SK-N-SH treated with all-trans-retinoic acid at 6 μM for 48 hours (cell line): ENCODE measurements around the gene OVOL3.

ENCODE experiments used
- ATAC-seq: fragments of 200-7000 bp; cut with Tn5 transposase; 3 replicates; pipeline ENCODE4 v1.9.1; 2020; ENCODE audit warnings: mild to moderate bottlenecking, moderate library complexity
- ARNTL ChIP-seq: fragments of 450-650 bp; formaldehyde crosslinking; IDR thresholded peaks from 2 replicates; pipeline ENCODE4 v1.5.0; 2020; ENCODE audit warnings: low read depth, mild to moderate bottlenecking, moderate library complexity, borderline replicate concordance
- BACH2 ChIP-seq: fragments of 250-450 bp; sonication (Bioruptor Pico); IDR thresholded peaks from 2 replicates; pipeline ENCODE4 v1.9.0; 2021; ENCODE audit warnings: mild to moderate bottlenecking, borderline replicate concordance
- CREB5 ChIP-seq: fragments of 250-450 bp; sonication (Bioruptor Pico); IDR thresholded peaks from 2 replicates; pipeline ENCODE4 v1.5.1; 2020; ENCODE audit warnings: low read depth, mild to moderate bottlenecking, moderate library complexity
- CSDC2 ChIP-seq: fragments of 250-450 bp; sonication (Bioruptor Pico); IDR thresholded peaks from 2 replicates; pipeline ENCODE4 v1.5.0; 2020; ENCODE audit warnings: mild to moderate bottlenecking, moderate library complexity
- CSRNP3 ChIP-seq: fragments of 250-450 bp; sonication (Bioruptor Pico); IDR thresholded peaks from 2 replicates; pipeline ENCODE4 v1.5.1; 2021; ENCODE audit warnings: mild to moderate bottlenecking, moderate library complexity
- ESRRG ChIP-seq: fragments of 250-450 bp; sonication (Bioruptor Pico); IDR thresholded peaks from 2 replicates; pipeline ENCODE4 v1.6.1; 2021; ENCODE audit warnings: mild to moderate bottlenecking
- GLIS3 ChIP-seq: fragments of 250-450 bp; sonication (Bioruptor Pico); IDR thresholded peaks from 2 replicates; pipeline ENCODE4 v1.5.0; 2020; ENCODE audit warnings: mild to moderate bottlenecking, moderate library complexity
- ISL1 ChIP-seq: fragments of 250-450 bp; sonication (Bioruptor Pico); IDR thresholded peaks from 2 replicates; pipeline ENCODE4 v2.1.2; 2022; ENCODE audit warnings: mild to moderate bottlenecking, moderate library complexity
- OSR1 ChIP-seq: fragments of 250-450 bp; sonication (Bioruptor Pico); IDR thresholded peaks from 2 replicates; pipeline ENCODE4 v1.8.0; 2022; ENCODE audit warnings: moderate library complexity, mild to moderate bottlenecking, inconsistent platforms
- PATZ1 ChIP-seq: fragments of 250-450 bp; sonication (Bioruptor Pico); IDR thresholded peaks from 2 replicates; pipeline ENCODE4 v1.8.0; 2020; ENCODE audit warnings: mild to moderate bottlenecking, moderate library complexity, borderline replicate concordance
- PPARA ChIP-seq: fragments of 250-450 bp; sonication (Bioruptor Pico); IDR thresholded peaks from 2 replicates; pipeline ENCODE4 v1.5.0; 2020; ENCODE audit warnings: mild to moderate bottlenecking, borderline replicate concordance
- RARB ChIP-seq: fragments of 250-450 bp; sonication (Bioruptor Pico); IDR thresholded peaks from 2 replicates; pipeline ENCODE4 v1.8.0; 2021; ENCODE audit warnings: mild to moderate bottlenecking, moderate library complexity
- SNAI2 ChIP-seq: fragments of 250-450 bp; sonication (Bioruptor Pico); IDR thresholded peaks from 2 replicates; pipeline ENCODE4 v1.5.0; 2020; ENCODE audit warnings: mild to moderate bottlenecking, moderate library complexity
- TCF4 ChIP-seq: fragments of 250-450 bp; sonication (Bioruptor Pico); IDR thresholded peaks from 2 replicates; pipeline ENCODE4 v1.8.0; 2021; ENCODE audit warnings: mild to moderate bottlenecking, moderate library complexity, borderline replicate concordance
- TOX ChIP-seq: fragments of 250-450 bp; sonication (Bioruptor Pico); IDR thresholded peaks from 2 replicates; pipeline ENCODE4 v1.8.0; 2021; ENCODE audit warnings: mild to moderate bottlenecking, moderate library complexity, borderline replicate concordance
- TSHZ2 ChIP-seq: fragments of 250-450 bp; sonication (Bioruptor Pico); IDR thresholded peaks from 2 replicates; pipeline ENCODE4 v1.5.0; 2020; ENCODE audit warnings: mild to moderate bottlenecking, moderate library complexity
- ZFP30 ChIP-seq: fragments of 450-650 bp; formaldehyde crosslinking; IDR thresholded peaks from 2 replicates; pipeline ENCODE4 v1.5.0; 2022; ENCODE audit warnings: mild to moderate bottlenecking, moderate library complexity
- ZNF565 ChIP-seq: fragments of 450-650 bp; formaldehyde crosslinking; conservative IDR thresholded peaks from 2 replicates; pipeline ENCODE4 v1.5.0; 2020; ENCODE audit warnings: low read depth, mild to moderate bottlenecking, moderate library complexity
- ZNF70 ChIP-seq: fragments of 450-650 bp; formaldehyde crosslinking; IDR thresholded peaks from 2 replicates; pipeline ENCODE4 v1.5.0; 2020; ENCODE audit warnings: mild to moderate bottlenecking, moderate library complexity
- ZNF8 ChIP-seq: fragments of 450-650 bp; formaldehyde crosslinking; IDR thresholded peaks from 2 replicates; pipeline ENCODE4 v1.5.0; 2020; ENCODE audit warnings: mild to moderate bottlenecking, moderate library complexity

OVOL3 gene

DNA sequence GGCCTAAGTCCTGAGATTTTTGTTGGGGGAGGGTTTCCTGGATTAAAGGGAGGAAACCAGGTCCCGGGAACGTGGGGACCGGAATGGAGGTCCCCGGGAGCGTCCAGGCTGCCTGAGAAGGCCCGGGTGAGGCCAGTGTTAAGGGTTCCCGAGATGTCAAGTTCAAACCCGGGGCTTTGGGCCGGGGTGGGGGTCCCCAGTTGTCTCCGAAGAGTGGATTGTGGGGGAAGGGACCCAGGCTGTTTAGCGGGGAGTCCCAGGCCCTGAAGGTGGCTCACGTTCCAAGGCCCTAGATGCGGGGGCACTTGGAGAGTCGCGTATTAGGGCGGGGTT is 41.0 kb downstream of the OVOL3 start:
- no peak for TF ChIP-seq CREB5 (CRISPR knock-in tag)
- no peak for TF ChIP-seq PPARA (CRISPR knock-in tag)
- no peak for TF ChIP-seq GLIS3 (CRISPR knock-in tag)
- TF ChIP-seq ZNF565 (CRISPR knock-in tag), result no peak
- TF ChIP-seq TOX (CRISPR knock-in tag), result no peak
- ATAC-seq, result no peak

DNA sequence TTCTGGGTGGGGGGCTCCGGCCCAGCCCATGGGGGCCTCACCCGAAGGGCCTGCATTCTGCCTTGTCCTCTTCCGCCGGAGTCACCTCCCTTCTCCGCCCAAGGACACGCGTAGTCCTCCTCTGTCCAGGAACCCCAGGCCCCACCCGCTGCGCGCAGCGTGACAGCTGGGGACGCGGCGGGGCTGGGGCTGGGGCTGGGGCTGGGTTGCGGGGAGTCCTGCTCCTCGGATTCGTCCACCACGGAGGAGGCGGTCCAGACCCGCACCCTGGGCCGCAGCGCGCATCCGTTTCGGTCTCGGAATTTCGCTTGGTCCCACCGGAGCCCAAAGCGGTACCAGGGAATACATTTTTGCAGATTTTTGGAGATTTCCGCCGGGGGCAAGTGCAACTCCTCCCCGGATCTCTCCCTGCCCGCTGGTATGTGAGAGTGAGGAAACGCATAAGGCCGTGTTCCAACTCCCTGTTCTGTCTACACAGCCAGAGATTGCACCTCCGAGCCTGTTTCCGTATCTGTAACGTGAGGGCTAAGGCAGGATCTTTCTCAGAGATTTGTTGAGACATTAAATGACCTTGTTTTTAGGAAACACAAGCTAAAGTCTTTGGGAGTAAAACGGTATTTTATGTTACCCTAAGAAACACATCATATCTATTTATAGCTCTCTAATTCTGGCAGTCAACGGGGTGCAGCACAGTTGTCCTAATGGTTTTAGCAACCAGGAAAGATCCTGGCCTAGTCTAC is 41.6 kb downstream of the OVOL3 start, which contains the start of gene COX7A1:
COX7A1 (minus strand) TSS at position 96 of the 740 bp plus-strand sequence; CDS start at position 56, 40 bp downstream.
- ATAC-seq, result no peak; the same call in 2 of the 3 replicates
- TF ChIP-seq TSHZ2 (no peak), ZNF8 (CRISPR knock-in tag) (no peak), TCF4 (no peak), ZNF565 (CRISPR knock-in tag) (no peak), GLIS3 (CRISPR knock-in tag) (no peak), CSRNP3 (CRISPR knock-in tag) (no peak), PPARA (CRISPR knock-in tag) (no peak), BACH2 (no peak), ARNTL (CRISPR knock-in tag) (no peak), TOX (CRISPR knock-in tag) (no peak)

- no peak for ATAC-seq
- no peak for TF ChIP-seq BACH2
- TF ChIP-seq CSRNP3 (CRISPR knock-in tag), result no peak
- no peak for TF ChIP-seq PATZ1 (CRISPR knock-in tag)
- TF ChIP-seq CREB5 (CRISPR knock-in tag), result no peak
- TF ChIP-seq ZNF565 (CRISPR knock-in tag), result no peak
- no peak for TF ChIP-seq PPARA (CRISPR knock-in tag)
- TF ChIP-seq ZFP30 (CRISPR knock-in tag), result no peak
- TF ChIP-seq SNAI2 (CRISPR knock-in tag), result no peak
- TF ChIP-seq ISL1 (CRISPR knock-in tag), result no peak
- TF ChIP-seq CSDC2 (CRISPR knock-in tag), result no peak
- TF ChIP-seq RARB (CRISPR knock-in tag), result no peak
- no peak for TF ChIP-seq ESRRG (CRISPR knock-in tag)
- no peak for TF ChIP-seq OSR1
- TF ChIP-seq ZNF70 (CRISPR knock-in tag), result no peak
- TF ChIP-seq ARNTL (CRISPR knock-in tag), result no peak
- no peak for TF ChIP-seq ZNF8 (CRISPR knock-in tag)
- no peak for TF ChIP-seq TCF4
Measured at GRCh38 chr19:36153126-36153525, 42.2 kb downstream of the OVOL3 start.
